Epithelial cell of esophagus (primary cell): ENCODE data around the gene UBE2E3.
"Not testable (repeated sequence)": the region's sequence is repeated elsewhere in the genome, so short reads cannot be mapped to it uniquely, and the experiment has no call there.

Source experiments
- DNase-seq: peaks from one replicate; pipeline ENCODE4 v3.0.0; 2010; ENCODE audit warnings: low read depth
- H3K4me3 ChIP-seq: 2 replicates; pipeline ENCODE4 v1.5.1; 2011; ENCODE audit warnings: mild to moderate bottlenecking, low read length, control low read depth
- TF ChIP-seq, protein P1 (sequence below): IDR thresholded peaks from 2 replicates; pipeline ENCODE4 v1.5.1; 2011; ENCODE audit warnings: low read depth, mild to moderate bottlenecking, low read length, control low read depth, inconsistent platforms; ENCODE audit not compliant: insufficient read depth; ENCODE audit errors: missing control alignments

Gene UBE2E3

DNA sequence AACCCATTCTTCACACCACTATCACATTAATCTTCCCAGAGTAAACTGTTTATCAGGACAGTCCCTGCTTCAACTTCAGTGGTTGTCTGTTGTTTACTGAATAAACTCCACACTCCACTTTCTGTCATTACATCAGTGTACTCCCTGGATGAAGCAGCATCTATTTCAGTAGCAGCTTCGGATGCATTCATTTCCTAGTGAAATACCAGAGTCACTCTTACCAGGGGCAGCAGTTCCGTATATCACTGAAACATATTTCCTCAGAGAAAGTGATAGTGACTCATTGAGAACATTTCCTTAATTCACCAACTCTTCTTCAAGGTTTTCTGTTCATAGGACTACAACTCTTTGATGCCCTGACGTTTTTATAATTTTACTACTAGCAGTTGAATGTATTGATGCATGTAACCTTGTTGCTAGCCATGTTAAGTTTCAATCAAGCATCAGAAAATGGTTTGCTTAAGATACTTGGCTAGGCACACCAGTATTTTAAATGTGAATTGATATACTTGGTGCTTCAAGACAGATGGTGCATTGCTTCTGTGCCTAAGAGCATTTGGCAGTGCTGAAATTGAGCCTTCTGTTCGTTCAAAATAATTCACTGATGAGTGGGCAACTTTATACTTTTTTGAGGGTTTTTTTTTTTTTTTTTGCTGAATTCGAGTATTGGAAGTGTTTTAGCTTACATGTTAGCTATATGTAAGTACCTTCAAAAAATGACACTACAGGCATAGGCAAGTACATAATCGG is 92.3 kb downstream of the UBE2E3 start:
- DNase-seq, result peak; percentile 36
- no peak overlapping the region for H3K4me3 ChIP-seq
- TF ChIP-seq, protein P1, sequence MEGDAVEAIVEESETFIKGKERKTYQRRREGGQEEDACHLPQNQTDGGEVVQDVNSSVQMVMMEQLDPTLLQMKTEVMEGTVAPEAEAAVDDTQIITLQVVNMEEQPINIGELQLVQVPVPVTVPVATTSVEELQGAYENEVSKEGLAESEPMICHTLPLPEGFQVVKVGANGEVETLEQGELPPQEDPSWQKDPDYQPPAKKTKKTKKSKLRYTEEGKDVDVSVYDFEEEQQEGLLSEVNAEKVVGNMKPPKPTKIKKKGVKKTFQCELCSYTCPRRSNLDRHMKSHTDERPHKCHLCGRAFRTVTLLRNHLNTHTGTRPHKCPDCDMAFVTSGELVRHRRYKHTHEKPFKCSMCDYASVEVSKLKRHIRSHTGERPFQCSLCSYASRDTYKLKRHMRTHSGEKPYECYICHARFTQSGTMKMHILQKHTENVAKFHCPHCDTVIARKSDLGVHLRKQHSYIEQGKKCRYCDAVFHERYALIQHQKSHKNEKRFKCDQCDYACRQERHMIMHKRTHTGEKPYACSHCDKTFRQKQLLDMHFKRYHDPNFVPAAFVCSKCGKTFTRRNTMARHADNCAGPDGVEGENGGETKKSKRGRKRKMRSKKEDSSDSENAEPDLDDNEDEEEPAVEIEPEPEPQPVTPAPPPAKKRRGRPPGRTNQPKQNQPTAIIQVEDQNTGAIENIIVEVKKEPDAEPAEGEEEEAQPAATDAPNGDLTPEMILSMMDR, result no peak

DNA sequence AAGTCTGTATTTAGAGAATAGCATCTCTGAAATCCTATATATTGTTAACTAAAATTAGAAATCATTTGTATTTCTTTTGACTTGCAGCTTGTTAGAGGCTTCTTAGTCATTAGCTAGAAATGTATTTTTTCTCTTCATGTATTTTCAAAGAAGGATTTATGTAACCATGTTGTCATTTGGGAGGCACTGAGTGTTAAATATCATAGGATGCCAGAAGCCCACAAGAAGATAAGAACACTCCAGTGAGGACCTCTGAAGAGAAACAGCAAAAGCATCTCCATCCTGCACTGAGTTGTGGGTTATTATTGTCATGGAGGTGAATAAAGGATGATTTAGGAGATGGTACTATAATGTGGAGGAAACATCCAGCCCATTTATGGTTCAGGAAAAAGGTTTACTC is 93.5 kb downstream of the UBE2E3 start:
- TF ChIP-seq, protein P1, result no peak
- no peak for DNase-seq
- no peak overlapping the region for H3K4me3 ChIP-seq

DNA sequence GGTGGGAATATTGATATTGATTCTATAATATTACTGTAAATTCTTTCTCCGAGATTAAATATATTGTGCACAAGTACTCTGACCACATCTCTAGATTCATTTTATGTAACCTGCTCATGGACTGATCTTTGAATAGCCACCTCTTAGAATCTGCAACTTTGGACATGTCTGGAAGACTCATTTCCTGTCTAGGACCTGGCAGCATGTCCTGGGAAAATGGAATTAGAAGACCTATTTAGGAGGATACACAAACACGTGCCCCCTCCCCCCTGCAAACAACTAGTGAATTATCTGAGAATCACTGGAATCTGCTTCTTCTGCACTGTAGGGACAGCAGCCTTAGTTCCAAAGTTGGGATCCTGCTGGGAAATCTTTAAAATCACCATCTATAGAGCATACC is 94.1 kb downstream of the UBE2E3 start:
- TF ChIP-seq, protein P1, result no peak
- DNase-seq, result peak; percentile 80
- H3K4me3 ChIP-seq, result no peak overlapping the region

DNA sequence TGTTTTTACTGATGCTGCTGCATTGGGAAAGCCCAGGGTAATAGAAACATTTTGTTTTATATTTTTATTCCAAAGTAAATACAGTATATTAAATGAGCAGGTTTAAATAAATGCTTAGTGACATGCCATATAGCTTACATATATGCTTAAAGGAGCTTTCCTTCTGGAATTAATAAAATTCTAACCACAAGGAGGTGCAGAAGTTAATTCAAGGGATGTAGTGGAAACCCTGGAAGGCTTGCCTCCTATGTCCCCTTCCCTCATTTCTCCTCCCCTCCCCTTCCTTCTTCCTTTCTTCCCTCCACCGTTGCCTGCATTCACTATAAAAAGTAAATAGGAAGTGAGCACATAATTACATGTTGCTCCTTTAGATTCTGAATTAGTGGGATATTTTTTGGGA is 96.3 kb downstream of the UBE2E3 start:
- DNase-seq, result no peak
- TF ChIP-seq, protein P1, result no peak
- H3K4me3 ChIP-seq, result no peak overlapping the region

DNA sequence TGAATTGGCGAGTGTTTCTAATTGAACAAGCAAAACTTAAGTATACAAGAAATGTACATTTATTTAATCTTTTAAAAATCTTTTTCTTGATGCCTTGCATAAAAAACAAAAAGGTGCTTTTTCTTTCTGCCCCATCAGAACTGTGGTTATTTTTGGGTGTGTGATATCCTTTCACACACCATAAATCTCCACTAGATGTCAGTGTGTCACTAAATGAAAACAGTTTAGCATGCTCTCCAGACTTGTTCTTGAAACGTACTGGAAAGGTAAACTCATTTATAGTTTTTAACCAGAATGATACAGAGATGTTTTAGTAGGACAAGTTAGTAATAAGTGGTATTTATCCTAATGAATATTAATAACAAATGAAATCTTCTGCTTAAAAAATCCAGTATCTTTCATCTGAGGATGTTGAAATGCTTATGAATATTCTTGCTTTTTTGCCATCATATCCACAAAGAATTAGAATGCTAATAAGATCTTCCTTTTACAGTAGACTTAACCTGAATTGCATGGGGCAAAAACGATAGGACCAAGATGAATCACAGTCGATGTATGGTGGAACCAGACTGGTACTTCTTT is 96.8 kb downstream of the UBE2E3 start:
- TF ChIP-seq, protein P1, result peak; percentile 69
- DNase-seq, result peak; percentile 62
- no peak overlapping the region for H3K4me3 ChIP-seq

DNA sequence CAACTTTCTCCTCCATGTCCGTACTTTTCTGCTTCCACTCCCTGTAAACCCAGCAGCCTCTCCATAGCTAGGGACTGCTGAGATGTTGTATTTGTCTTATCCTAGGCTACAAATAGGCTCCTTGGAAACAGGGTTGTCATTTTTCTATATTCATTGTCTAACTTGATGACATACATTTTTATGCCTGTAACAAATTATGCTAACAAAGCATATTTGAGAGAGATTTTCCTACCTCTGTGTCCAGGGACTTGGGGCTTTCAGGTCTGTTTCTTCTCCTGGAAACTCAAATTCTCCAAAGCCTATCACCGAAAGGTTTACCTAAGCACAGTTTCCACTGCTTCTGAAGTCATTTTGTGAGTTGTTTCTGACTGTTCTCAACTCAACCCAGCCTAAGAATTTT is 102.7 kb downstream of the UBE2E3 start:
- TF ChIP-seq, protein P1, result no peak
- H3K4me3 ChIP-seq, result no peak overlapping the region
- DNase-seq, result no peak

DNA sequence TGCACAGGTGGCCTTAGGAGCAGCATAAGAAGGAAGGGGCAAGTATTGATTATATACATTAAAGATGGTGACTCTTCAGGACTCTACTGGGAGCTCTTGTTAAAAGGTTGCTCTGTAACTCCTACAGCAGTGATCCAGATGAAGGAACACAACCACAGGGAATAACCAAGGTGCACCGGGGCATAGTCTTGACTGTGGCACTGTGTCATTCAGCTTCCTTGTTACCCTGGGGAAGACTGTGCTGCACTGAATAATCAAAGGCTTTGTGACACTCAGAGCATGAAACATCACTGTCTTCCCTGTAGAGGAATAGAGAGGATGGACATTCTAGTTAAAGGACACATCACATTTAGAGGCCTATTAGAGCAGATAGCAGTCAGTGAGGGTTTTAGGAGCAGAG is 105.3 kb downstream of the UBE2E3 start:
- TF ChIP-seq, protein P1, result no peak
- H3K4me3 ChIP-seq, result no peak overlapping the region
- DNase-seq, result no peak

DNA sequence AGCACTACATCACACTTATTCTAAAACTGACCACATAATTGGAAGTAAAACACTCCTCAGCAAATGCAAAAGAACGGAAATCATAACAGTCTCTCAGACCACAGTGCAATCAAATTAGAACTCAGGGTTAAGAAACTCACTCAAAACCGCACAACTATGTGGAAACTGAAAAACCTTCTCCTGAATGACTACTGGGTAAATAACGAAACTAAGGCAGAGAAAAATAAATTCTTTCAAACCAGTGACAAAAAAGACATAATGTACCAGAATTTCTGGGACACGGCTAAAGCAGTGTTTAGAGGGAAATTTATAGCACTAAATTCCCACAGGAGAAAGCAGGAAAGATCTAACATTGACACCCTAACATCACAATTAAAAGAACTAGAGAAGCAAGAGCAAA is 111.5 kb downstream of the UBE2E3 start:
- DNase-seq, H3K4me3 ChIP-seq: not testable (repeated sequence)
